Measurements from ENCODE around the gene PPFIBP2. TPM values are rescaled to one million over a fixed set of nuclear protein-coding genes. Genes with fewer than 3 reads are reported as not detected.

PPFIBP2 gene
- total RNA-seq, 4 donors from 2014 or later = 64.3 to 91.9 (median 71.6) TPM

DNA sequence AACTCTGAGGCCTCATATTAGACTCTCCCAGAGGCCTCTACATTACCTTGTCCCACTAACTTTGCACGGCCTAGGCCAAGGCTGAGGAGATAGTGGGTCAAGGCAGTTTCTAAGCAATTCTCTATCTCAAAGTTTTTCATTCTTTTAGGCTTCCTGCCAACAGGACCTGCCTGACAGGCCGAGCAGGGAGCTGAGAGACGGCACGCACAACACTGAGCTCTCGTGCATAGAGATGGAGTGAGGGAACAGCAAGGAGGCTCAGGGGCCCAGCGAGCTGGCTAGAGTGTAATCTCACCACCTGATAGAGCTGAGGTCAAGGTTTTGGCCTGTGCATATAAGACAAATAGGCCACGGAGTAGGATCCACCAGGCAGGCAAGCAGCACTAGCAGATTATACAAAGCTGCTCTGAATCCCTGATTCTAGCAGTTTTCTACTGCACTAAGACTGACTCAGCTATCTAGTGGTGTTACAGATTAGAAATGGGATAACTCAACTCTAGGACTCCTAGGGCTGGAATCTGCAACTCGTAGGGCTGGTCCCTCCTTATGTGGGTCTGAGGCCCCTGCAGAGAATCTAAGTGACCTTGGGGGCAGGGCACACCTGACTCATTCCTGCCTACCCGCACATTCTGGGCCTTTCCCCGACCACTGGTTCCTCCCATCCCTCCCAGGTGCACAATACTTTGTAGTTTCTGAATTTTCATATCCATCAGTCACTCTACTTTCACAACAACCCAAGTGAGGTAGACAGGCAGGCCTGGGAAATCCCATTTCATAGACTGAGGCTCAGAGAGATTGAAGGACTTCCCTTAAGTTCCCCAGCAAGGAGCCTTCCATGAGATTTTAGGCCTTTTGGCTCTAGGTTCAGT, 157.8 kb downstream of the PPFIBP2 start:
- DNase-seq = peak; percentile 77 to 78
- peaks cover 23 to 28% of the 10 kb centered on the region in 2 donors for H3K4me1 ChIP-seq
- 56 to 62% methylated on average over 10 of the region's 10 CpGs for WGBS, 2 donors

DNA sequence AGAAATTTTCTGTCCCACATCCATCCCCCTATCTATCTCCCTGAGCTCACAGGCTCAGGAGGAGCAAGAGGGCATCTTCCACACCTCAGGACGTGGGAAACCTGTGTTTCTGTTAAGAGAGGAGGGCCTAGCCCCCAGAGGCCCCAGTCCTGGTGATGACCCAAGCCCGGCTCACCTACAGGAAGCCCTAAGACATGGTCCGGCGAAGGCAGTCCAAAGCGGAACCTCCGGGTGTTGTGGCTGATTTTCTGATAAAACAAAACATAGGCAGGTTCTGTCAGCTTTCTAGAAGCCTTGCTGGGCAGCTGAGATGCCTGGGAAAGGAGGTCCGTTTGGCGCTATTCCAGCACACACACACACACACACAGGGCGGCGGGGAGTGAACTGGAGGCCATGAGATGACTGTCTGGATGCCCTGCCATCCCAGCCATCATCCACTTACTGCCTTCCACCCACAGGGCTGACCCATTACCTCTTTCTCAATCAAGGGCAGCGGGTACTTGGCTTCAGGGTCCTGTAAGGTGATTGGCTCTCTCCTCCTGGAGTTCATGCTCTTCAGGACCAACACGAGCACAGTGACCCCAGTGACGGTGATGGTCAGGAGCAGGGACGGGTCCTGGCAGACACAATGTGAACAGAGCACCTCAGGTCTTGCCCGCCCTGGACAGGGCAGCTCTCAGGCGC, 158.6 kb downstream of the PPFIBP2 start:
- no peak for DNase-seq
- H3K27me3 ChIP-seq = no peaks in the 10 kb centered on the region
- H3K4me1 ChIP-seq = peaks cover 23 to 31% of the 10 kb centered on the region in 2 donors
- WGBS, 2 donors = 86 to 92% methylated on average over 12 to 15 of the region's 16 CpGs
- no peak for TF ChIP-seq POLR2A (IDR thresholded peaks at IDR 0.05)
- TF ChIP-seq, protein P1, sequence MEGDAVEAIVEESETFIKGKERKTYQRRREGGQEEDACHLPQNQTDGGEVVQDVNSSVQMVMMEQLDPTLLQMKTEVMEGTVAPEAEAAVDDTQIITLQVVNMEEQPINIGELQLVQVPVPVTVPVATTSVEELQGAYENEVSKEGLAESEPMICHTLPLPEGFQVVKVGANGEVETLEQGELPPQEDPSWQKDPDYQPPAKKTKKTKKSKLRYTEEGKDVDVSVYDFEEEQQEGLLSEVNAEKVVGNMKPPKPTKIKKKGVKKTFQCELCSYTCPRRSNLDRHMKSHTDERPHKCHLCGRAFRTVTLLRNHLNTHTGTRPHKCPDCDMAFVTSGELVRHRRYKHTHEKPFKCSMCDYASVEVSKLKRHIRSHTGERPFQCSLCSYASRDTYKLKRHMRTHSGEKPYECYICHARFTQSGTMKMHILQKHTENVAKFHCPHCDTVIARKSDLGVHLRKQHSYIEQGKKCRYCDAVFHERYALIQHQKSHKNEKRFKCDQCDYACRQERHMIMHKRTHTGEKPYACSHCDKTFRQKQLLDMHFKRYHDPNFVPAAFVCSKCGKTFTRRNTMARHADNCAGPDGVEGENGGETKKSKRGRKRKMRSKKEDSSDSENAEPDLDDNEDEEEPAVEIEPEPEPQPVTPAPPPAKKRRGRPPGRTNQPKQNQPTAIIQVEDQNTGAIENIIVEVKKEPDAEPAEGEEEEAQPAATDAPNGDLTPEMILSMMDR (IDR thresholded peaks at IDR 0.05) = no peak
- peak overlapping the region in 1 of 3 donors; percentile 47 for H3K27ac ChIP-seq
- no peak overlapping the region for H3K4me3 ChIP-seq (replicated peaks in 1 of 3)
- intact Hi-C loops (cut with DNase I) = no loop called here
- no peaks in the 10 kb centered on the region for H3K9me3 ChIP-seq
- no peaks in the 10 kb centered on the region for H3K36me3 ChIP-seq

More for the DNA sequence above, 157.8 kb downstream of the PPFIBP2 start:
- Histone ChIP-seq H3K36me3 (peaks cover 0 to 3% of the 10 kb centered on the region in 2 donors), H3K27me3 (no peaks in the 10 kb centered on the region), H3K4me3 (replicated peaks in 1 of 3) (no peak overlapping the region), H3K27ac (peak overlapping the region; percentile 27 to 47 (median 31)), H3K9me3 (no peaks in the 10 kb centered on the region)
- TF ChIP-seq, protein P1 (IDR thresholded peaks at IDR 0.05) = no peak
- no peak for TF ChIP-seq POLR2A (IDR thresholded peaks at IDR 0.05)
- intact Hi-C loops (cut with DNase I) = no loop called here

DNA sequence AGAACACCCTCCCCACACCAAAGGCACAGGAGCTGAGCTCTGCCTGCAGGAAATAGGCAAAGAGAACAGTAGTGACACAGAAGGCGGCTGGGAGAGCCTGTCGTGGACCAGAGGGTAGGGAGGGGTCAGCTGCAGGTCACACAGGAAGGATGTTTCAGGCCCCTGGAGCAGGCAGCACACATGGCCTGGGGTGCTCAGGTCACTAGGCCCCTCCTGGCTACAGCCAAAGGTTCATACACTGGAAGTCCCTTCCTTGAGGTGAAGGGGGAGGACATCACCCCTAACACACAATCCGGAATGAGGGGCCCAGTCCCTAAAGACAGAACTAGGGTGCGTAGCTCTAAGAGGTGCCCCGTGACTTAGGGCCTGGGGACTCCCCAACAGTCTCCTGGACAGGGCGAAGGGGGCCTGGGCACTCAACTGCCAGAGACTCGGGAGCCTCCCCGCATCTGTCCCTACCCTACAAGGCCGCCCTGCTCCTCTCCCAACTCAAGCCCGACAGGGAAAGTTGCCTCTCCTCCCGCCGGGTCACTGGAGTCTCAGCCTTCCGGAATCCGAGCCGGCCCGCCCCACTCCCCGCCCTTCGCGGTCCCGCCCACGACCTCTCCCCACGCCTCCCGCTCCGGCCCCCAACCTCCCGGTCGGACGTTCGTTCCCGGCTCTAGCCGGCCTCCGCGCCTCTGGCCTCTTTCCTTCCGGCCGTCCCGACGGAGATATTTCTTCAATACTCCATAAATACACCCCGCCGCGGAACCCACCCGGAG, 159.3 kb downstream of the PPFIBP2 start, which contains the start of gene CYB5R2:
CYB5R2 (minus strand) TSS at position 541 of the 764 bp plus-strand sequence. CDS start 675 bp downstream, outside the sequence.
- no peaks in the 10 kb centered on the region for H3K9me3 ChIP-seq
- peak in 1 of 2 donors; percentile 53 for TF ChIP-seq POLR2A (IDR thresholded peaks at IDR 0.05)
- TF ChIP-seq, protein P1 (IDR thresholded peaks at IDR 0.05) = no peak
- peaks cover 23 to 37% of the 10 kb centered on the region in 2 donors for H3K4me1 ChIP-seq
- peak within 1 kb of the TSS; percentile 44 to 58 (median 56) for H3K4me3 ChIP-seq (replicated peaks in 1 of 3)
- intact Hi-C loops (cut with DNase I) = no loop called here
- 10 to 24% methylated on average over 23 to 24 of the region's 40 CpGs for WGBS, 2 donors
- H3K36me3 ChIP-seq = no peaks in the 10 kb centered on the region
- DNase-seq = peak; percentile 70 to 73
- peak within 1 kb of the TSS in 1 of 3 donors; percentile 28 for H3K27ac ChIP-seq
- H3K27me3 ChIP-seq = no peaks in the 10 kb centered on the region

DNA sequence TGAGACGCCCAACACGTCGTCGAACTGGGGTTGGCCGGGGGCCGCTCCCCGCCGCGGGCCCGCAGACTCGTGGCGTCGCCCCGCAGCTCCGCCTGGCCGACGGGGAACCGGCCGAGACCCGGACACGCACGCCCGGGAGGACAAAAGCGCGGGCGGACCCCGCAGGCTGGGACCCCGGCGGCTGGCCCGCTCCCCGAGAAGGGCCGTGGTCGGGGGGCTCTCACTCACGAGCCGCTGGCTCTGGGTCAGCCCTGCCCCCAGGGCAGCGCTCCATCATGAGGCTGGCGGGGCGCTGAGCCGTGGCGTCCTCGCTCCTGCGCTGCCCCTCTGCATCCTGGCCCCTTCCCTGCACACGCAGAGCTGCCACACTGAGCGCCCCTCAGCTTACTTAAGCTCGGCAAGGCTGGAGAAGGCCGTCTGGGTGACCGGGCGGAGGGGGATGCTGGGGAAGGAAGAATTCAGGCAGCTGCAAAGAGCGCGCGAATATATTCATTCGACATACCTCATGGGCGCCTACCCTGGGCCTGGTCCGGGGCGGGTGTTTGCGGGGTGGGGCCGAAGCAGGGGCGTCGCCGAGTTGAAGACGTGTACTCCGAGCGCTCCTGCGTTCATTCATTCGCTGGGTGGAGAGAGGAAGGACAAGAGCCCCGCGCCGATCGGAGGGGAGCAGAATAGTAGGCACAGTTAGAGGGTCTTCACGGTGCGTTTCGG, 160.1 kb downstream of the PPFIBP2 start:
- H3K27me3 ChIP-seq = no peaks in the 10 kb centered on the region
- no peaks in the 10 kb centered on the region for H3K36me3 ChIP-seq
- DNase-seq = peak; percentile 45 to 49
- intact Hi-C loops (cut with DNase I) = no loop called here
- peaks cover 20 to 32% of the 10 kb centered on the region in 2 donors for H3K4me1 ChIP-seq
- 9 to 11% methylated on average over 23 to 32 of the region's 72 CpGs for WGBS, 2 donors
- peak overlapping the region; percentile 44 to 58 (median 56) for H3K4me3 ChIP-seq (replicated peaks in 1 of 3)
- peak overlapping the region in 1 of 3 donors; percentile 28 for H3K27ac ChIP-seq
- peak in 1 of 2 donors; percentile 3 for TF ChIP-seq POLR2A (IDR thresholded peaks at IDR 0.05)
- TF ChIP-seq, protein P1 (IDR thresholded peaks at IDR 0.05) = no peak
- H3K9me3 ChIP-seq = no peaks in the 10 kb centered on the region

All from thyroid gland (tissue), 4 donors.